Right kidney (tissue), 1 donor: ENCODE data around the gene NEUROG1.
A peak's percentile ranks its signal among the peaks of the same experiment; 100 is the strongest.

Experiments used
- DNase-seq: peaks from one replicate; pipeline ENCODE4 v3.0.0-alpha.2; 2016

Gene NEUROG1

GRCh38 chr5:135564331-135564730 lies 28.6 kb upstream of the NEUROG1 start:
- DNase-seq: no peak

DNA sequence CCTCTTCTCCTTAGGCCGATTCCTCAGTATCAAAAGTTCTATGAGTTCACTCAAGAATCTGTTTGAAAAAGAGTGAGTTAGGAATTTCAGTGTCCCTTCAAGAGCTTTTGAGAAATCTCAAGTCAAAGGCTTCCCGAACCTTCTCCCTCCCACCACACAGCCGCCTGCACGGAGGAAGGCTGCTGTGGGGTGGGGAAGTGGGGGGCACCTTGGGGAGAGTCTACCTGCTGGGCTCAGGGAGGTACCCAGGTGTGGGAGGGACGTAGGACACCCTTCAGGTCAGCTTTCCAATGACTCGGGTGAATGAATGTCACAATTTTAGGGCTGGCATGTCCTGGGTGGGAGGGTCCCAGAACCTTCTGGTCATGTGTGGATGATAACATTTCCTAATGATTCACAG lies 25.5 kb upstream of the NEUROG1 start:
- no peak for DNase-seq

GRCh38 chr5:135560858-135561257 lies 25.1 kb upstream of the NEUROG1 start:
- DNase-seq: peak; percentile 64

- DNase-seq: no peak
Observed at GRCh38 chr5:135559354-135559753, 23.6 kb upstream of the NEUROG1 start.

GRCh38 chr5:135557076-135557838 lies 21.5 kb upstream of the NEUROG1 start:
- DNase-seq: no peak

GRCh38 chr5:135556620-135557019 lies 20.9 kb upstream of the NEUROG1 start:
- no peak for DNase-seq

DNA sequence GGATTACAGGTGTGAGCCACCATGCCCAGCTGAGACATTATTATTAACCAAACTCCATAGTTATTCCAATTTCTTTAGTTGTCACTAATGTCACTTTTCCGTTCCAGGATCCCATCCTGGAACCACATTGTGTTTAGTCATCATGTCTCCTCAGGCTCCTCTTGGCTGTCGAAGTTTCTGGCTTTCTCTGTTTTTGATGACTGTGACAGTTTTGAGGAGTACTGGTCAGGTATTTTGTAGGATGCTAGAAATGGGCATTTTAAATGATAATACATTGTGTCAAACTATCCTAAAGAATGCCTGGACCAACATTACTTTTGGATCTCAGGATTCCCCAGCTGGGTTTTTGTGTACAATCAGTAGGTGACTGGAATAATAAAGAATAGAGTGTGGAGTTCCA lies 19.8 kb upstream of the NEUROG1 start:
- DNase-seq: no peak

DNA sequence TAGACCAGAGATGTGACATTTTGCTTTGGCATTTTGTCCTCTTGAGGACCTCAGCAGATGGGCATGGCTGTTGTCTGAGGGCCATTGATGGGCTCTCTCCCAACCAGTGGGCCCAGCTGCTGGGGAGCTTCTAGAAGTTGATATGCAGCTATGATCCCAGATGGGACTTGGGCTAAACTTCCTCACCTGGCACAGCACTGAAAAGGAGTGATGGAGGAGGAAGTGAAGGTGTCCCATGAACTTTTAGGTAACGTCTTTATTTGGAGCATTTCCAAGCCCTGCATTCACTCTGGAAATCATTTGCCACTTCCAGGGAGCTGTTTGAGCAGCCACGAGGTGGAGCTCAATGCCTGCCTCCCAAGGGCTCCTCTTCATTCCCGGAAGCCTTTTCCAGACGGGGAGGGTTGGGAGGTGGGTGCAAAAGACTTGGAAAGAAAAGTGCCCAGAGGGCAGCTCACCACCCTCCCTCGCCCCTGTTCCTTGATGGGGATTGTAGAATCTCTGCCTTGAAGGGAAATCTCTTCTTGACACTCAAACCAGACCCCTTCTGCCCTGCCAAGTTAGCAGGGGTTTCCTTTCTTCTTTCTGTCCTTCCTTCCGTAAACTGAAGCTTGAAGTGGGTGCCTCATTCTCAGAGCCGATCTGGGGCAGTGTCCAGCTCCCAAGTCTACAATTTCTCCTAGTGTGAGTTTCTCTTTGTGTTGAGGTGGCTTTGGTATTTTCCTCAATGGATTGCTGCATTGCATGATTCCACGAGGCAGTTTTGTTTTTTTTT lies 18.1 kb upstream of the NEUROG1 start:
- DNase-seq: no peak

- DNase-seq: peak; percentile 53
Observed at GRCh38 chr5:135551593-135552447, 16.1 kb upstream of the NEUROG1 start.

DNA sequence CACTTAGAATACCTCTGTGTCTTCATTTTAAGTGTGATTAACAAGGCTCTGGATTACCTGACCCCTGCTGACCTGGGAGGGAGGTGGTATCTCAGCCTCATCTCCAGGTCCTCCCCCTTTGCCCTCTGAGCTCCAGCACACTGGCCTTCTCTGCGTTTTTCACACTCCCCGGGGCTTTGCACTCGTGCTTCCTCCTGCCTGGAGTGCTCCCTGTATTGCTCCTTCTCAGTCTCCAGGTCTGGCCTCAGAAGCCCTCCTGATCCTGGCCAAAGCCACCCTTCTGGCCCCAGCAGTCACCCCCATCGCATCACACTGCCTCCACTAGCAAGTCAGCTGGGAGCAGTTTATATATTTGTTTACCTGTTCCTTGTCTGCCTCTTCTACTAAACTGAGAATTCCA lies 13.6 kb upstream of the NEUROG1 start:
- DNase-seq: no peak

- DNase-seq: no peak
Observed at GRCh38 chr5:135547590-135548254, 12.0 kb upstream of the NEUROG1 start.

DNA sequence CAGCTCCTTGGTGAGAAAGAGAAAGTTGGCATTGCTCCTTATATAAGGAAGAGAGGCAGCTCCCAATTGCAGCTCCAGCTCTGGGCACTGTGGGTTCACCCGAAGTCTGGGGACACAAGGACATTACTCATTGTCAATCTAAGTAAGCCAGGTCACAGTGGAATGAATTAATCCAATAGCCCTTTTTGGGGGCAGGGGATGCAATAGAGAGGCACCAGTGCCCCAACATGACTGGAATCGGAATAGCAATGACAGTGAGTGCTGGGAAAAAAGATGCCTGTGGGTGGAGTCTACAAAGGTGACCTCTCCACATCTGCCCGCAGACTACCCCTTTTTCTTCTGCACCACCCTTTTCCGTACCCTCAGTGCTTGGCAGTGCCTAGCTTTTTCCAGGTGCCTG lies 11.1 kb upstream of the NEUROG1 start:
- no peak for DNase-seq

DNA sequence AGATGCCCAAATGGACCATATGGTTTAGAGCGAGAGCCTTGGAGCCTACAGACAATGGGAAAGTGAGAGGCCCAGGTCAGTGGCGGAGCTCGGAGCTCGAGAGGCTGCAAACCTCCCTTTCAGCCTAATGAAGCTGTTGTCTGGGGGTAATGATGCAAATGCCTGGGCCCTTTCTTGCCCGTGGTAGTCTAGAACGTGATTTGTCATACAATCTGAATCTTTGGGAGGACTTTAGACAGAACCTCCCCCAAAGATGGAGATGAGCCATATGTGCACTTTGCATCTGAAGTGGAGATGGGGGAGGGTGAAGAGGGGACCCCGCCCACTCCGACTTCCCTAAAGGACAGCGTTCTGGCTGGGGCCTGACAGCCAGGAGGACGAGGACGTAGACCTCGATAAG lies 10.3 kb upstream of the NEUROG1 start:
- DNase-seq: no peak

DNA sequence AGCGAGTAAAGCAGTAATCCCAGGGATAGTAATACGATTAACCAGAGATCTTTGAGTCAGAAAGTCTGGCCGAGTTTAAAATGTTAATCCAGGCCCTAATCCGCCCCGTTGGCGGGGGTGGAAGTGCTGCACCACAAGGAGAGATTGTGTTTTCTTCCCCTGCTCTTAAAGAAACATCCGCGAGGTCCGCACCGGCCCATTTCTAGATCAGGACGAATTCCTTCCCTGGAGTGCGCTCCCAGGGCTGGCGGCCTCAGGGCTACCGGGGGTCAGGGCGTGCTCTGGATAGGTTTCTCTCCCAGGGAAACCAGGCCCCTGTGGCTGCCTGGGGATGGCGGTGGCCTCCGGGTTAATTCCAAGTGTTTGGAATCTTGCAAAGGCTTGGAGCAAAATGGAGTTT lies 9.3 kb upstream of the NEUROG1 start:
- peak; percentile 30 for DNase-seq

GRCh38 chr5:135543485-135544304 lies 7.9 kb upstream of the NEUROG1 start:
- DNase-seq: peak; percentile 67

DNA sequence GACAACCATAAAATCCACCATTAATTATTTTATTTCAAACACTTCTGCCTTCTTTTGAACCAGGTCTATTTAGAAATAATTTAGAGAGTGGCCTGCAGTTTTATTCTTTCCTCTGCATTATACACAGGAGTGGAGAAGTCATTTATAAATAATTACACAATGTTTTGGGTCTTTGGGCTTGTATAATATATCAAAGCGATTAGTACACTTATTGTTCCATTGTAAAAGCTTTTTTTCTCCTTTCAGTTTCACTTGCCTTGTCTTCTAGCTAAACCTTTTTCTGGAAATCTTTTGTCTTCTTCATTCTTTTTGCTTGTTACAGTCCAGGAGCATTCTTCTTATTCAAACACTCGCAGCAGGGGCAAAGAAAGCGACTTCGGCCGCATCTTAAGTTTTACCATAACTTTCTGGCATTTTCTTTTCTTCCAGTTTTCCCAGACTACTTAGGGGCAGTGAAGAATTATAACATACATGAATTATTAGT lies 7.3 kb upstream of the NEUROG1 start:
- DNase-seq: no peak

DNA sequence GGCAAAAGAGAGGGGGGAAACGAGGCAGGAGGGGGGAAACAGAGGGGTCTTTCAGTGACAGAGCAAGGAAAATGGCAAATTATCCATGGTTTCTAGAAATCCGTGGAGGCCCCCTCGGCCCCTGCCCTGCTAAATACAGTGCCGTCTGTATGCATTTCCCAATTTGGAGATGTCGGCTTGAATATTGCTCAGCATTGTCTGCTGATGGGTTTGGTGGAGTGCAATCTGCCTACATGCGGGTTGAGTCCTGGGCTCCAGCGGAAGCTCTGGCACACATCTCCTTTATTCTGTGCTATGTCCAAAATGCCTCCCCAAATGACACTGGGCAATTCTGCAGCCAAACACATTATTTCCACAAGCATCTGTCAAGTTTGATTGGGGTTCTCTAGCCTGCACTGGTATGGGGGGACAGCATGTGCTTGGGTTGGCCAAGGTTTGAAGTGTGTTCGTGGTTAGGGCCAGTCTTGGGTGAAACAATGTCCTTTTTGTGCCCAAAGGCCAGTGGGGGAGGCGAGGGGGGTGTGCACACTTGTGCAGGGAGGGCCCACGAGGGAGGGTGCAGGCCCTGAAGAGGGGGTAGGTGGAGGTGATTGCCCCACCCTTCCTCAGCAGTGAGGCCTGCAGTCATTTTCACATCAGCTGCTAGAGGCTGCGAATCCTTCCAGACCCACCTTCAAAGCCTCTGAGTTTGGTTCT lies 6.2 kb upstream of the NEUROG1 start:
- DNase-seq: no peak

- no peak for DNase-seq
Observed at GRCh38 chr5:135539430-135540005, 3.8 kb upstream of the NEUROG1 start.

DNA sequence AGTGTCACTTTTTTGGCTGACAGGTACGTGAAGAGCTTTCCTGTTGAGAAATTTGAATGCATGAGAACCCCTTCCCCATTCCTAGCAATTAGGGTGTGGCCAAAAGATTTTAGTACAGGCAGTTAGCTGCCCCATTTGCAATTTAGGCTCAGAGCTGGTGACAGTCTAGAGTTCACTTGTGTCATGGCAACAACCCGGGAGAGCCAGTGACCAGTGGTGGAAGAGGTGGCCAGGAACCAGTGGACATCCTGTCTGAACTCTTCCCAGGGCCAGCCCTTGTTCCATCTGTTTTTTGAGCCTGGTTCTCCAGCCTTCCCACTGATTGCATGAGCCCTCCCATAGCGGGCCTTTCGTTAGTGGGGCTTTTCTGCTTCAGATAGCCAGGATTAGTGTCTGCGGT lies 2.5 kb upstream of the NEUROG1 start:
- no peak for DNase-seq

GRCh38 chr5:135537745-135538144 lies 2.0 kb upstream of the NEUROG1 start:
- no peak for DNase-seq
